Activated T-cell treated with anti-CD3 and anti-CD28 coated beads for 1 hour (primary cell): Measurements from ENCODE around the gene SOS1.
"Not testable (repeated sequence)": the region's sequence is repeated elsewhere in the genome, so short reads cannot be mapped to it uniquely, and the experiment has no call there.

Experiments used
- DNase-seq: peaks from one replicate; pipeline ENCODE4 v3.0.0-alpha.2; 2020; ENCODE audit warnings: low read depth

The SOS1 gene

DNA sequence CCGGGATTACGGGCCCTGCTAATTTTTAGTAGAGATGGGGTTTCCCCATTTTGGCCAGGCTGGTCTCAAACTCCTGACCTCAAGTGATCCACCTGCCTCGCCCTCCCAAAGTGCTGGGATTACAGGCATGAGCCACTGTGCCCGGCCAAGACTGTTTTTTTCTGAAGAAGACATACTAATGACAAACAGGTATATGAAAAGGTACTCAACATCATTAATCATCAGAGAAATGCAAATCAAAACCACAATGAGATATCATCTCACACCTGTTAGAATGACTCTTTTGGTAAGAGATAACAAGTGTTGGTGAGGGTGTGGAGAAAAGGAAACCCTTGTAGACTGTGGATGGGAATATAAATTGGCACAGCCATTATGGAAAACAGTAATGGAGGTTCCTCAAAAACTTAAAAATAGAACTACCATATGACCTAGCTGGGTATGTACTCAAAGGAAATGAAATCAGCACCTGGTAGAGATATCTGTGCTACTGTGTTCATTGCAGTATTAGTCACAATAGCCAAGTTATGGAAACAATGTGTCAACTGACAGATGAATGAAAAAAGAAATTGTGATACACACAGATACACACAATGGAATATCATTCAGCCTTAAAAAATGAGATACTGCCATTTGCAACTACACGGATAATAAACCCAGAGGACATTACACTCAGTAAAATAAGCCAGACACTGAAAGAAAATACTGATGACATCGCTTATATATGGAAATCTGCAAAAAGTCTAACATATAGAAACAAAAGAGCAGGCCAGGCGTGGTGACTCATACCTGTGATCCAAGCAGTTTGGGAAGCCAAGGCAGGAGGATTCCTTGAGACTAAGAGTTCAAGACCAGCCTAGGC lies 20.8 kb downstream of the SOS1 start:
- no peak for DNase-seq

DNA sequence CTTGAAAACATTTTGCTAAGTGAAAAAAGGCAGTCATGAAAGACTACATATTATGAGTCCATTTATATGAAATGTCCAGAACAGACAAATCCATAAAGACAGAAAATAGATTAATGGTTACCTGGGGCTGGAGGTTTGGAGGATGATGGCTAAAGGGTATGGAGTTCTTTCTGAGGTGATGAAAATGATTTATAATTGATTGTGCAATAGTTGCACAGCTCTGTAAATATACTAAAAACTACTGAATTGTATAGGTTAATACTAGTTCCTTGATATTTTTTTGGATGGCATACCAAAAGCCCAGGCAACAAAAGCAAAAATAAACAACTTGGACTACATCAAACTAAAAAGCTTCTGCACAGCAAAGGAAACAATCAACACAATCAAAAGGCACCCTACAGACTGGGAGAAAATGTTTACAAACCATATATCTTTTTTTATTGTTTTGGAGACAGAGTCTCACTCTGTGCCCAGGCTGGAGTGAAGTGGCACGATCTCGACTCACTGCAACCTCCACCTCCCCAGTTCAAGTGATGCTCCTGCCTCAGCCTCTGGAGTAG lies 21.5 kb downstream of the SOS1 start:
- no peak for DNase-seq

DNA sequence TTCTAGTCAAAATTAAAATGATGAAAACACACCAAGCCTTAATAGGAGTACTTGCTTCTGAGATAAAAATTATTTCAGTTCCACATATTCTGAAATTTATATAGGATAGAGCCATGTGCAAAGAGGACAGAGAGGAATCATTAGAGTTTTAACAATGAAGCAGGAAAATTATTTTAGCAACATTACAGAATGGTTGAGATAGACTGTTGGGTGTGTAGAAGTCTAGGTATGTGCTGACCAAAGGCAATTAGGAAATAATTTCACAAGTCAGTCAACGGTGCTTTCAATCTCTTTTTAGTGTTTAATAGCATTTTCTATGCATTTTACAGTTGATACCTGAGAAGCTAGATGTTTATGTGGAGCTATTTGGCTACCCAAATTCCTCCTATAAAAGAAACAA lies 25.2 kb downstream of the SOS1 start:
- no peak for DNase-seq

DNA sequence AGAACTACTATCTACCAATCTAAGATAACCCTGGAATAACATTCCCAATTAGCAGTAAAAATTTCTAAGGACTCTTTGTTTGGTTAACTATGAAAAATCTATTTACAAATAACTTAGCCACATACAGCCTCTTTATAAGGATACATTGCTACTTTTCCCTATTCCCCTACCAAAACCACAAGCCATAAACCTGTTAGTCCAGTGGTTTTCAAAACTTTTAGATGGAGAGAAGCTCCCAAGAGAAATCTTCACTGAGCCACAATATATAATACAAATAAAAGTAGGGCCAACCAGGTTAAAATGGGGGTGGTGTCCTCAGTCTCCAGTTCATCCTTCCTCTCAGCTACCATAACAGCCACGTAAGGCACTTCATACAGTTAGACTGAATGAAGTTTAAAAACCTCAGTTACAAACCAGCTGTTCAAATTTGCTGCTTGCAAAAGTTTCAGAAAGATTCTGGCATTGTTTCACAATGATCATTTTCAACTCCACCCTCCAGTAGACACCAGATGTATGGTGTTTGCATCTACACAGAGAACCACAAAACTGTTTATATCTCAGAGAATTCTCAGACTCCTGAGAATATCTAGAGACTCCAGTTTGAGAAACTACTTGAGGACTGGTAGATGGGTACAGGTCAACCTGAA lies 26.0 kb downstream of the SOS1 start:
- no peak for DNase-seq

DNA sequence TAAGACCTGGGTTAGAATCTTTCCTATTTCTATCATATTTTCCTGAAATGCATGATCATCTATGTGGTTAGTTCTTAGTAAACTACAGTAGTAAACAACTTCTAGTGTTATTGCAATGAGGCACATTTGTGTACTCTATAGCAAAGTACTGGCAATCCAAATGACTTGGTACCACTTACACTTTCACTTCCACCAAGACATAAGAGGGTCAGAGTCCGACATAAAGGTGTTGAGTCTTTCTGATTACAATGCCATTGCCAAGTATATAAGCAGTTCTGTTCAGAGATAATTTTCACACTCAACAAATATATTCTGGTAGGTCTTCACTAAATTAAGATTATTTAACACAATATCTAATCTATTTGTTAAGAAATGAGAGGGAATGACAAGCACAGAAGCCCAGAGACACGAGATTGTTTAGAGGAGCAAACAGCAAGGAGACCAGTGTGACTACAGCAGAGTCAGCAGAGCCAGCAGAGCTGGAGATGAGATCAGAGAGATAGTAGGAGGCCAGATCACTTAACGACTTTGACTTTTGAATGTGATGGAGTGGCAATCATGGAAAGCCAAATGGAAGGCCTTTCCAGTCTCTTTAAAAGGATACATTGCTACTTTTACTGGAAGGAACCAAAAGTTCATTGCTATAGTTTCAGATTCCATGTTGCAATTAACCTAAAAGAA lies 27.5 kb downstream of the SOS1 start:
- DNase-seq = no peak

DNA sequence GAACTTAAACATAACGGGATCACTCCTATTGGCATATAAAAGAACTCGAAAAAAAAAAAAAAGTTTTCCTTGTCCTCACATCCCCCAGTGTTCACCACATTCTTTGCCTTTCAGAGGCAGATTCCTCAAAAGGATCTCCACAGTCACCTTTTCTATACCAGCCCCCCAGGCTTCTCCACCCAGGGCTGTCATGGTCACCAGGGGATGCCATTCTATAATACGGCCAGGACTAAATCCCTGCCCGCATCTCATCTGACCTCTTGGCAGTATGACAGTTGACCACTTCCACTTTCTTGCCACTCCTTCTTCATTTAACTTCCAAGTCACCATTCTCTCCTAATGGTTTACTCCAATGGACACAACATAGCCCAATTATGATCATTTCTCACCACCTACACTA lies 29.3 kb downstream of the SOS1 start:
- no peak for DNase-seq

DNA sequence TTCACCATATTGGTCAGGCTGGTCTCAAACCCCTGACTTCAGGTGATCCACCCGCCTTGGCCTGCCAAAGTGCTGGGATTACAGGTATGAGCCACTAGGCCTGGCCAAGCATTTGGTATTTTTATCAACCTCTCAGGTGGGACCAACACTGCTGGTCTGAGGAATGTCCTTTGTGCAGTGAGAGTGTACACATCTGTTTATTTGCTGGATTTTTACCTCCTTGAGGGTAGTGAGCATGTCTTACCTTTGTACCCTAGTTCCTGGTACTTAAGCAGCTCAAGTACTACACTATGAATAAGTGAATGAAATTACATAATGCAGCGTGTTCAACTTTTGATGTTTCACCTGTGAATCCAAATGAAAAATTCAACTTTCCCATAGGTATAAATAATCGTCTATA lies 29.8 kb downstream of the SOS1 start:
- DNase-seq = no peak

DNA sequence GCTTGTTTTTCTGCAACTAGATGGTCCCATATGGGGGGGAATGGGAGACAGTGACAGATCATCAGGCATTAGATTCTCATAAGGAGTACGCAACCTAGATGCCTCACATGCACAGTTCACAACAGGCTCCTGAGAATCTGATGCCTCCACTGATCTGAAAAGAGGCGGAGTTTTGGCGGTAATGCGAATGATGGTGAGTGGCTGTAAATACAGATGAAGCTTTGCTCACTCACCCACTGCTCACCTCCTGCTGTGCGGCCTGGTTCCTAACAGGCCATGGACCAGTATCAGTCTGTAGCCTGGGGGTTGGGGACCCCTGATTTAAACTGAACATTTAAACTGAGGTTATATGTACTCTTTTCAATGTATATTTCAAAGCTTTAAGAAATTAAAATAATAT lies 40.7 kb downstream of the SOS1 start:
- DNase-seq = no peak

DNA sequence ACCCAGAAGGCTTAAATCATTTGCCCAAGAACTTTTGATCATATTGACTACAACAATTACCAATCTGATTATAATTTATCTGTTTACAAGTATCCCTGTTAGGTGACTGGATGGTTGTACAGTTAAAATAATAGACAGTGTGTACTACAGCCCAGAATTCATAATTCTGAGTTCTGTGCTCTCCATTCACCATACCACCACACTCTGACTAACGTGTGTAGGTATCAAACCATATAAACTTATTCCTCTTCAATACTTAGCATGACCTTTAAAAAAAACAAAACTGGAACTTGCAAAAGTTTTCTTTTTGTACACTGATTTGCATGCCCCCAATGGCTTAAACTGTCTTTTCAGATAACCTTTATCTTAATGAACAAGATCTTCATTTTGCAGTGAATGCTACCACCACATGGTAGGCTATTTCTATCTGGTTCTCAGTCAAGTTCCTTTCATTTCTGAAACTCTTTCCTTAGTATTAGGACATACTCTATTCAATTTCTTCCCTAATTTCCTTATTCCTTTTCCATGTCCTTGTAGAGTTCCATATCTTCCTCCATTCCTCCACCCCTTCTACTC lies 50.9 kb downstream of the SOS1 start:
- no peak for DNase-seq

DNA sequence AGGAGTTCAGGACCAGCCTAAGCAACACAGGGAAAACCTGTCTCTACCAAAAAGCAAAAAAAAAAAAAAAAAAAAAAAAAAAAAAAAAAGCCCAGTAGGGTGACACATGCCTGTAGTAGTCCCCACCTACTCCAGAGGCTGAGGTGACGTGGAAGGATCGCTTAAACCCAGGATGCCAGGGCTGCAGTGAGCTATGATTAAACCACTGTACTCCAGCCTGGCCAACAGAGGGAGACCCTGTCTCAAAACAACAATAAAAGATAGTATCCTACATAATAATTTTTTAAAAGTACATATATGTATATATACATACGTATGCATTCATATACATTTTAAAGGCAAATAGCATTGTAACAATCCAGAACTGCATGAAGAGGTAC lies 51.7 kb downstream of the SOS1 start:
- no peak for DNase-seq

DNA sequence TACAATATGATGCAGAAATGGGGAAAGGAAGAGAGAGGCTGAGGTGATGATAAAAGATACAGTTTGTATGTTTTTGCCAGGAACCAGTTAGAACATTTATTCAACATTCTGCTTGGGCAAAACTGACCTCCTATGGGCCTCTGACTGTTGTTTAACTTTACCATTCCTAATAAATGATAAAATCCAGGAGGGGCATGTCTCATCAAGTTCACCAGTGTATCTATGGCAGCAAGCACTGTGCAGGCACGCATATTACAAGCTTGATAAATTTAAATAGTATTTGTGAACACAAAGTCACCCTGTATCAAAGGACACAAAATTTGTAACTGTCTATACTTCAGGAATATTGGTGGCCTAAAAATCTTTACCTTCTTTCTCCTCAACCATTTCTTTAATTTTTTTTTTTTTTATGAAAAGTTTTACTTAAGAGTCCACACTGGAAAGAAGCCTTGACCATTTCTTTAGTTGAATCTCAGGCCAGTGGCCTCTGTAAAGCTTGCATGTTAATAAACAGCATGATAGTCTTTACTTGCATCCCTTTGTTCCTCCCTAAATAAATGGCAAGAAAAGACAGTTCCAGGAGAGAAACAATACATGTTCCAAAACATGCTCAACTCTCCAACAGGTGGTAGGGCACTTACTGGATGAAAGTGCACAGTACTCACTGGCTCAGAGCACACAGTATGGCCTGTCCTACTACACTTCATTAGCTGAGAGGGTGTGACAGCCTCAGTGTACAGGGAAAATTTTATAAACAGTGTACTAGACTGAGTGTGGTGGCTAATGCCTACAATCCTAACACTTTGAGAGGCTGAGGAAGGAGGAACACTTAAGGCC lies 52.3 kb downstream of the SOS1 start:
- no peak for DNase-seq

DNA sequence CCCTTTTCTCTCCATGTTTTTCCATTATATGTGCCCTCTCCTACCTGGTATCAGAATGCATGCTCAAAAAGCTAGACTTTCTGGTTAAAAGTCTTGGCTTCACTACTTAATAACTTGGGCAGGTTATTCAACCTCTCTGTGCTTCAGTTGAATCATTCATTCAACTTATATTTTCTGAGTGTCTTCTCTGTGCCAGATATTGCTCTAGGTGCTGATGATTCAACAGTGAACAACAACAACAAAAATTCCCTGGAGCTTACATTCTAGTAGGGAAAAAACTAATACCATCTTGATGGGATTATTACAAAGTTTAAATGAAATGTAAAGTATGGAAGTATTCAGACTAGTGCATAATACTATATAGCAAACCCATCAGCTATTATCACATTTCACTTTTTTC lies 55.2 kb downstream of the SOS1 start:
- DNase-seq = no peak

DNA sequence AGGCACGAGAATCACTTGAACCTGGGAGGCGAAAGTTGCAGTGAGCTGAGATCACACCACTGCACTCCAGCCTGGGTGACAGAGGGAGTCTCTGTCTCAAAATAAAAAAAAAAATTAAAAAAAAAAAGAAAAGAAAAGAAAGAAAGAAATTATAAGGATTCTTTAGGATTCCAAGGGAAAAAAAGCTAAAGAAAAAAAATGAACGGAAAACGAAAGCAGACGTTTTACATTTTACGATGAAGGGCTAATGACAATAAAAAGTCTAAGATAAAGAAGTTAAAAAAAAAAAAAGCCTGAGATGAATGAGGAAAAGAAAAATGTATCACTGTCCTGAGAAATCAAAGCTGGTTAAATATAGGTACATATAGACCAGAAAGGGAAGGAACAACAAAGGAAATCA lies 58.5 kb downstream of the SOS1 start:
- DNase-seq = no peak

DNA sequence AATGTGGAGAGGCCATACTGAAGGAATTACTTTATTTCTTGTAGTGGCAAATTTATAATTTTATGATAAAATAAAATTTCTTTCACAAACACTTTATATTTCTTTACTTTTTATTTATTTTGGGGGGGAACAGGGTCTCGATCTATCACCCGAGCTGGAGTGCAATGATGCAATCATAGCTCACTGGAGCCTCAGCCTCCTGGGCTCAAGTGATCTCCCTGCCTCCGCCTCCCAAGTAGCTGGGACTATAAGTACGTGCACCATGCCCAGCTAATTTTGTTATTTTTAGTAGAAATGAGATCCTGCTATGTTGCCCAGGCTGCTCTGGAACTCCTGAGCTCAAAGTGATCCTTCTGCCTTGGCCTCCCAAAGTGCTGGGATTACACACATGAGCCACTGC lies 59.6 kb downstream of the SOS1 start:
- DNase-seq = no peak

DNA sequence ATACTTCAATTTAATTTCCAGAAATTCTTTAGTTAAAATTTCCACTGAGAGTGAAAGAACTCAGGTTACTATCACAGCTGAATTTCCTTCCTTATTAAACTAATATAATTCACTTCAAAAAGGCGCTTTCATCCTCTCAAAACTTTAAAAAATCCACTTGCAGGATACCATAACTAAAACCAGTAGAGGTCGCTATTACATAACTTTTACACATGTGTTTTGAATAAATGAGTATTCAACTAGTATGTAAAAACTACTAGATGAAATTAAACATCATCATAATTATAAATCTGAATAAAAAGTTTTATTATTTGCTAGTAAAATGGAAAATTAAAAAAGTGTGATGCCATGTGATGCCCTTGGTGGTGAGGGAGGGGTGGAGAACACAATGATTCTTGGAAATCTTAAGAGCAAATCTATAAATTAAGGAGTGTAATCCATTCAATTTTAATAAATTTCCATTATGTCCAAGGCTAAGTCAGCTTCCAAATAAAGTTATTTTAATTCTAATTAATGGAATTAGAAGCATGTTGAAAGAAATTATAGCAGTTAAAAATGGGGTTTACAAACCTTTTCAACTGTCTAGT lies 61.4 kb downstream of the SOS1 start:
- no peak for DNase-seq

DNA sequence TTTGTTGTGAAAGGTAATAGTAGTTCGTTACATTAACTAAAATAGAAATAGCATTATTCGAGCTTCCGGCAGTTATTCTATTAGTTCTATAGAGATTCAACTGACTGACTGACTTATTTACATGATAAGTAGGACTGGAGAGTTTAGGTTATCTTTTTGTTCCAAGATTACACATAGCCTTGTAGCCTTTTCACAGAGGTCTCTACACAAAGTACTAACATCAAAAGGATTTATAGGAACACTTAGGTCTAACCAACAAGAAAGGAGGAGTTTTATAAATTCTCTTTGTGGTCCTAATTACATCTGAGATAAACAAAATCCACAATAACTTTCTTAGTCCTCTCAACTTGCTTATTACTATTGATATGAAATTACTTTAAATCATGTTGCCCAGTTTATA lies 62.8 kb downstream of the SOS1 start:
- no peak for DNase-seq

DNA sequence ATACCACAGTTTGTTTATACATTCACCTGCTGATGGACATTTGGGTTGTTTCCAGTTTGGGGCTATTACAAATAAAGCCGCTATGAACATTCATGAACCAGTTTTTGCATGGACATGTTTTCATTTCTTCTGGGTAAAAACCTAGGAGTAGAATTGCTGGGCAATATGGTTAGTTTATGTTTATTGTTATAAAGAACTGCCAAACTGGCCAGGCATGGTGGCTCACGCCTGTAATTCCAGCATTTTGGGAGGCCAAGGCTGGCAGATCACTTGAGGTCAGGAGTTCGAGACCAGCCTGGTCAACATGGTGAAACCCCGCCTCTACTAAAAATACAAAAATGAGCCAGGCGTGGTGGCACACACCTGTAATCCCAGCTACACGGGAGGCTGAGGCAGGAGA lies 68.2 kb downstream of the SOS1 start:
- not testable (repeated sequence) for DNase-seq

DNA sequence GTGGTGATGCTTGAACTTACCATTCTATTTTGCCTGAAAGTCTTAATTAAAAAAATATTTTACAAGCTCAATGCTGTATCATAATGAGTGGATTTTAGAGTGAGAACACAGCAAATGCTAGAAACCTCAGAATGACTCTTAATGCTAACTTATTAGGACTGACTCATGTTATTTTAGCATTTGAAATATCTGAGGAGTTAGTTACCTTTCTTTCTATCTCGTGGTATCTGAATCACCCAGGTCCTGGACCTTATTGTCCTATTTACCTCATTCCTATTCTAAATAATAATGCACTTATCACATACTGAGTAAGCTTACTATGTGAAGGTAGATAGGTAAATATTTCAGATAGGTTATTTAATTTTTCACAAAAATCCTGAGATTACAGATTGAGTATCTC lies 70.7 kb downstream of the SOS1 start:
- DNase-seq = no peak

DNA sequence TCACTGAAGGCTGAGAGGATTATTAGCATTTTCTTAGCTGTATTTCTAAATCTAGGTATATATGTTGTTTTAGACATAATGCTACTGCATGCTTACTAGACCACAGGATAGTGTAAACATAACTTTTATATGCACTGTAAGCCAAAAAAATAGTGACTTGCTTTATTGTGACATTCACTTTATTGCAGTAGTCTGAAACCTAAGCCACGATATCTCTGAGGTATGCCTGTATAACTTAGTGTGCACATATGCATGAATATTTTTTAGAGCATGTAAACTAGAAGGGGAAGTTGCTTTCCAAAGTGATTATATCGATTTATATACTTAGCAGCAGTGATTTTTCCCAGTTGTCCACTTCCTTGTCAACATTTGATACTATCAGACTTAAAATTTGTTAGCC lies 81.8 kb downstream of the SOS1 start:
- DNase-seq = no peak

DNA sequence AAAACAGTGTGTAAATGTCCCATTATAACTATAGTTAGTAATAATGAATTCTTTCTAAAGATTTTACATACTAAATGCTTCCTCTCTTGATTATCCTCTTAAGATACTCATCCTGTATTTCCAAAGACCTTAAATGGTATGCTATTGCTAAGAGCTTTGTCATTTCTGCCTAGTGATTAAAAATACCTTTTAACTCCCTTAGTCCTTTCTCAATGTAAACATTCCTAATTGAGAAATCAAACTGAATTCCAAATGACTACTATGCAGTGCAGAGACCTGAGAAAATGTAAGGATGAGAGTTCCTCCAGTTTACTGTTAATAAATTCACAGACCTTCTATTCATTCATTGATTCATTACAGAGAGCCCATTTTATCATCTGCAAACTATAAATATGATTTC lies 86.9 kb downstream of the SOS1 start:
- no peak for DNase-seq

DNA sequence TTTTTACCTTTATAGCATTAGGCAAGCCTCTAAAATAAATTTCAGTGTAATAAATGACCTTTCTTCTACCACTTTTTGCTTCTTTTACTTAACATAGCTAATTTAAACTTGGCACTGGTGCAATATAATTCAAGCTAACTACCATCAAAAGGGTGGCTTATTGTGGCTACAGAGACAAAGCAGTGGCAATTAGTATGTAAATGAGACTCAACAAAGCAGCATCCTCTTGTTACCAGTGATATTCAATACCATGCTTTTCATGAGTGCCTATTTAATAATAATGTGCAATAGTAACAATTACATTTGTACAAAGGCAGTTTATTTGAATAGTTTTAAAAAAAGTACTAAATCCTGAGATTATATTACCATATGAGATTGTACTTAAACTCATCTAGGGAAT lies 93.4 kb downstream of the SOS1 start:
- no peak for DNase-seq
